GM12878 (cell line): Measurements from ENCODE around the gene AHR.

Experiments
- E2F4 ChIP-seq: IDR thresholded peaks from 2 replicates; pipeline ENCODE4 v1.6.1; 2012; ENCODE audit warnings: low read depth, low read length, improper control_type of control experiment
- EP300 ChIP-seq, 2 experiments: fragments of 150-350 bp in 1 of 2; IDR thresholded peaks; 2 replicates each; pipeline ENCODE4 v1.6.1; 2011 to 2012; ENCODE audit warnings: low read depth in 2 of 2, low read length in 2 of 2, borderline replicate concordance in 1 of 2, improper control_type of control experiment in 1 of 2, inconsistent platforms in 1 of 2; ENCODE audit not compliant: control insufficient read depth in 1 of 2

- TF ChIP-seq E2F4 (no peak), EP300 (IDR thresholded peaks at IDR 0.05; ENCODE audit: borderline replicate concordance in 1 of 2, control insufficient read depth in 1 of 2, low read depth in 2 of 2, low read length in 2 of 2) (no peak)
Observed at GRCh38 chr7:17367502-17367901, 69.0 kb downstream of the AHR start.
